GM12891 (cell line): ENCODE measurements around the gene PSPN.

Experiments used
- POLR2A ChIP-seq: IDR thresholded peaks from 2 replicates; pipeline ENCODE4 v1.6.1; 2011; ENCODE audit warnings: low read depth, low read length, control low read depth
- POLR2AphosphoS5 ChIP-seq: IDR thresholded peaks from 2 replicates; pipeline ENCODE4 v1.6.1; 2011; ENCODE audit warnings: low read depth, low read length, control low read depth
- SPI1 ChIP-seq: IDR thresholded peaks from 2 replicates; pipeline ENCODE4 v1.6.1; 2011; ENCODE audit warnings: low read depth, low read length, control low read depth
- TAF1 ChIP-seq: IDR thresholded peaks from 2 replicates; pipeline ENCODE4 v1.6.1; 2011; ENCODE audit warnings: low read depth, low read length, control low read depth

DNA sequence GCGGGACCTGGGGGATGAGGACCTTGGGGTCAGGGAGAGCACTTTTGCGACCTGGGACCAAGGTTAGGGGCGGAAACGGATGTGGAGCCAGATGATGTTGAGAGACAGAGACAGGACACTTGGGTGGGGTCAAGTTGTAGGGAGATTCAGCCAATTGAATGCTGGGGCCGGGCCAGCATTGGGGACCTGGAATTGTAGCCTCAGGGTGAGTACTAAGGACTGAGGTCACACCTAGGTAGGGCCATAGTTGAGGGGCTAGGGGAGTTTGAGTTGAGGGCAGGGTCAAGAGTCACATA lies 2.0 kb downstream of the PSPN start:
- TF ChIP-seq POLR2A, result no peak
- no peak for TF ChIP-seq POLR2AphosphoS5
- no peak for TF ChIP-seq TAF1
- TF ChIP-seq SPI1, result no peak
